Transverse colon (tissue), 4 donors: Measurements from ENCODE around the gene DNAJB13.

Experiments used
- CTCF ChIP-seq, 5 experiments: fragments of 200-600 bp in 3 of 5; fragments of 450-650 bp in 2 of 5; sonication (generic) in 3 of 5; IDR thresholded peaks; 1 replicate in 2 of 5; 2 replicates in 3 of 5; pipeline ENCODE4 v1.5.1; 2016 to 2017; ENCODE audit warnings: antibody characterized with exemption in 5 of 5, inconsistent platforms in 3 of 5, mild to moderate bottlenecking in 2 of 5, moderate library complexity in 1 of 5
- EP300 ChIP-seq: sonication (generic); formaldehyde crosslinking; IDR thresholded peaks from one replicate; pipeline ENCODE4 v1.6.1; 2017; ENCODE audit warnings: antibody characterized with exemption, low read depth
- POLR2A ChIP-seq: fragments of 450-650 bp; IDR thresholded peaks from one replicate; pipeline ENCODE4 v1.6.1; 2016; ENCODE audit warnings: antibody characterized with exemption, mild to moderate bottlenecking, moderate library complexity
- POLR2AphosphoS5 ChIP-seq, 3 donors: sonication (generic); formaldehyde crosslinking; IDR thresholded peaks; one replicate each; pipeline ENCODE4 v1.6.1; 2016; ENCODE audit warnings: antibody characterized with exemption in 3 of 3

GRCh38 chr11:73956876-73957653 lies 6.2 kb downstream of the DNAJB13 start:
- TF ChIP-seq CTCF (IDR thresholded peaks at IDR 0.05) (no peak), POLR2A (no peak), EP300 (no peak), POLR2AphosphoS5 (IDR thresholded peaks at IDR 0.05) (no peak)
